LNCAP (cell line): Measurements from ENCODE around the gene PTPRT.

ENCODE experiments used
- CTCF ChIP-seq: fragments of 450-650 bp; IDR thresholded peaks from 2 replicates; pipeline ENCODE4 v1.5.1; 2017; ENCODE audit warnings: mild to moderate bottlenecking

PTPRT gene

DNA sequence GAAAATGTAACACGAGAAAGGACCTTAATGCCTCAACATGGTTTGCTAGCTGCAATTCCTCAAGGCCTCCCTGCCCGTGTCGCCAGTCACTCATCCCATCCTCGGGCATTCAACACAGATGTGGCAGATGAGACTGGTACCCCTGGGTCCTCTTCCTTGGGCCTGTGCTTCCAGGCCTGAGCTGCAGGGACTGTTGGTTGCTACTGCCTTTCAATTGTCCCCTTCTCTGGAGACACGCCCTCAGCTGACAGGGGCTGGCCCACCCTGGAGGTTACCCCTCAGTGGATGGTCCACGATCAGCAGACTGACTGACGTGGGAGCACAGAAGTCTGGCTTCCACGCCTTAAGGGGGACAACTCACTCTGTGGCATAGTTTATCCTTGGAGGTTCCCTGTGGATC lies 1076.5 kb downstream of the PTPRT start:
- no peak for TF ChIP-seq CTCF

GRCh38 chr20:42112161-42112560 lies 1077.5 kb downstream of the PTPRT start:
- TF ChIP-seq CTCF, result no peak

GRCh38 chr20:42111349-42111748 lies 1078.4 kb downstream of the PTPRT start:
- TF ChIP-seq CTCF, result no peak

DNA sequence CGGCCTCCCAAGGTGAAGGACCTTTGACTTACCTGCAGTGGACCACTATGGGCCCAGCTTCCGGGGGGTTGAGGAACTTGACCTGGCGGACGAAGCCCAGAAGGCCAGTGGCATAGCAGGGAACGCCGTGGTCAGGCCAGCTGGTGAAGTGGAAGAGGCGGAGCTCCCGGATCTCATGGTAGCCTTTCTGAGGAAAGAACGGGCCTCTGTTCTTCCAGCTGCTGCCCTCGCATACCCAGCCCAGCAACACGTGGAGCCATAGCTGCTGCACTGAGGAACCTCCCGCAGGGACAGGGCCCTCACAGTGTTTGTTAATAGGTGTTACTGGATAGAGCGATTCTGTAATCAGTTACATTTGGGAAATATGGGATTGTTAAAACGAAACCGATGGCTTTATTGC lies 1079.4 kb downstream of the PTPRT start:
- no peak for TF ChIP-seq CTCF

- no peak for TF ChIP-seq CTCF
These were observed 1087.7 kb downstream of the PTPRT start for GRCh38 chr20:42102000-42102399.

- TF ChIP-seq CTCF, result no peak
These were observed 1089.5 kb downstream of the PTPRT start for GRCh38 chr20:42100137-42100704.

DNA sequence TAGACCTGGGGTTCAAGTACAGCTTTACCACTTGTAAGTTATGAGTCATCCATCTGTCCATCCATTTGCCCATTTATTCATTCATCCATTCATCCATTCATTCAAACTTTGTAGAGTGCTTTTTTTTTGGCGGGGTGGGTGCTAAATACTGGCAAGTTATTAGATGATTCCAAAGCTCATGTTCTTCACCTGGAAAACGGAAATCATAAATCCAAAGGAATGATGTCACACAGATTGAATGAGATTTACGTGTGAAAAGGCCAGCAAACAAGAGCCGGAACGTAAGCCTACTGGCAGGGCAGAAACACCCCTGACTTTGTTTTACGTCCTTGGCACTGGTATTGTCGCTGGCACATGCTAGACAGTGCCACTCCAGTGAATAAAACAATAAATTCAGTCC lies 1090.6 kb downstream of the PTPRT start:
- no peak for TF ChIP-seq CTCF

DNA sequence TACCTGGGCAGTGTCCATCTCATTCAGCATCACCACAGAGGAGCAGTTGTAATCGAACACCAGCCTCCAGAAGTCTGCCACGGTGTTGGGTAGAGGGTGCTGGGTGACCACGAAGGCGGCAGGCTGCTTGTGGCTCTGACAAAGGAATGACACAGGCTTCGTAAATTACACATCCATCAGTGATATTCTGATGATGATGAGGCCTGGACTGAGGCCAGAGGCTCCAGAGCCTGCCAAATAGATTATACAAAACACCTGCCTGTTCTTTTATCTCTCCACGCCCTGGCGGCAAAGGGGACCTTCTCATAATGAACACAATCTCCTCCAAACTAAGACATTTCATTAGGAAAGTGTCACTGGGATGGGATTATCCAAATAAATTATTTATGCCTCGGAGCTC lies 1091.3 kb downstream of the PTPRT start:
- TF ChIP-seq CTCF, result no peak
